GM12878 (cell line): Measurements from ENCODE around the gene DMRTC2. TPM values are rescaled to one million over a fixed set of nuclear protein-coding genes. Genes with fewer than 3 reads are reported as not detected.

ENCODE experiments used
- CREB1 ChIP-seq: IDR thresholded peaks from 2 replicates; pipeline ENCODE4 v1.6.1; 2012; ENCODE audit warnings: low read depth, mild to moderate bottlenecking, inconsistent platforms
- FOS ChIP-seq: IDR thresholded peaks from 3 replicates; pipeline ENCODE4 v1.6.1; 2011; ENCODE audit warnings: borderline replicate concordance; ENCODE audit not compliant: insufficient read length; ENCODE audit errors: extremely low read depth
- MTA3 ChIP-seq: IDR thresholded peaks from 2 replicates; pipeline ENCODE4 v1.6.1; 2012; ENCODE audit warnings: low read length, inconsistent platforms, borderline replicate concordance
- NR2C2 ChIP-seq: IDR thresholded peaks from 2 replicates; pipeline ENCODE4 v1.6.1; 2011; ENCODE audit warnings: borderline replicate concordance, low read depth; ENCODE audit not compliant: control insufficient read depth, insufficient read length
- RELA ChIP-seq: fragments of 450-650 bp; IDR thresholded peaks from 2 replicates; pipeline ENCODE4 v1.8.0; 2014; ENCODE audit warnings: borderline replicate concordance; ENCODE audit not compliant: partially characterized antibody
- TCF7 ChIP-seq: IDR thresholded peaks from 2 replicates; pipeline ENCODE4 v1.6.1; 2014; ENCODE audit warnings: antibody characterized with exemption, borderline replicate concordance
- WRNIP1 ChIP-seq: IDR thresholded peaks from 2 replicates; pipeline ENCODE4 v1.6.1; 2011; ENCODE audit warnings: low read depth, low read length, improper control_type of control experiment, borderline replicate concordance
- polyA plus RNA-seq, 11 experiments: library from polyadenylated mRNA; depleted of rRNA in 4 of 11; unstranded in 6 of 11; stranded (reverse) in 5 of 11; fragments of >200 nt; fragmentation: Nextera tagmentation in 4 of 11; fragmentation: Illumina TruSeq in 1 of 11; extraction: Ambion mirVana in 4 of 11; extraction: Trizol in 1 of 11; gene quantifications; 1 replicate in 1 of 11; 2 replicates in 10 of 11; pipeline versions ENCODE4 v1.2.1 to v1.2.3, GENCODE V29; 2011 to 2016; ENCODE audit warnings: inconsistent platforms in 2 of 11, missing spikeins in 2 of 11, low read depth in 1 of 11
- total RNA-seq, 4 experiments: library from RNA; depleted of rRNA in 3 of 4; stranded (reverse); fragments of >200 nt in 3 of 4; fragmentation: Illumina TruSeq in 1 of 4; extraction: Trizol in 1 of 4; gene quantifications; 2 replicates each; pipeline versions ENCODE4 v1.2.1 to v1.2.3, GENCODE V29; 2013 to 2021
- TF ChIP-seq, protein P1 (sequence below): fragments of 150-350 bp; IDR thresholded peaks from 2 replicates; pipeline ENCODE4 v1.6.1; 2016; ENCODE audit warnings: low read depth, low read length
- TF ChIP-seq, protein P2 (sequence below): fragments of 450-650 bp; IDR thresholded peaks from 2 replicates; pipeline ENCODE4 v1.6.1; 2017; ENCODE audit warnings: mild to moderate bottlenecking, moderate library complexity

DMRTC2 gene
- total and polyA plus RNA-seq, 10 of the 15 experiments (the other 5 are each of a cell fraction or from before 2014, with no cell fraction given): not detected

DNA sequence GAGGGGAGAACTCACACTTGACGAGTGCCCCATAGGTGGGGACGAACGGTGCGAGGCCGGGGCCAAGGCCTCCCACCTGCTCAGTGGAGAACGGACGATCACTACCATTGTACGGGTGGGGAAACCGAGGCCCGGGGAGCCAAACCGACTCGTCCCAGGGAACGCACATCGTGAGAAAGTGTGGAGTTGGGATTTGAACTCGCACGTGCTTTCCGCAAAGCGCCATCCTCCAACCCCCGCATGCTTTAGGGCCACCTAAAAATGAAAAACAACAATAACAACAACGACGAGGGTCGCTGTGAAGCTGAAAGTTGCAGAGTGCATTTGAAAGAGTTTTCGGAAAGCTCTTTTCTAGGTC lies 38.6 kb downstream of the DMRTC2 start (continued):
- TF ChIP-seq FOS: no peak
- TF ChIP-seq, protein P1, sequence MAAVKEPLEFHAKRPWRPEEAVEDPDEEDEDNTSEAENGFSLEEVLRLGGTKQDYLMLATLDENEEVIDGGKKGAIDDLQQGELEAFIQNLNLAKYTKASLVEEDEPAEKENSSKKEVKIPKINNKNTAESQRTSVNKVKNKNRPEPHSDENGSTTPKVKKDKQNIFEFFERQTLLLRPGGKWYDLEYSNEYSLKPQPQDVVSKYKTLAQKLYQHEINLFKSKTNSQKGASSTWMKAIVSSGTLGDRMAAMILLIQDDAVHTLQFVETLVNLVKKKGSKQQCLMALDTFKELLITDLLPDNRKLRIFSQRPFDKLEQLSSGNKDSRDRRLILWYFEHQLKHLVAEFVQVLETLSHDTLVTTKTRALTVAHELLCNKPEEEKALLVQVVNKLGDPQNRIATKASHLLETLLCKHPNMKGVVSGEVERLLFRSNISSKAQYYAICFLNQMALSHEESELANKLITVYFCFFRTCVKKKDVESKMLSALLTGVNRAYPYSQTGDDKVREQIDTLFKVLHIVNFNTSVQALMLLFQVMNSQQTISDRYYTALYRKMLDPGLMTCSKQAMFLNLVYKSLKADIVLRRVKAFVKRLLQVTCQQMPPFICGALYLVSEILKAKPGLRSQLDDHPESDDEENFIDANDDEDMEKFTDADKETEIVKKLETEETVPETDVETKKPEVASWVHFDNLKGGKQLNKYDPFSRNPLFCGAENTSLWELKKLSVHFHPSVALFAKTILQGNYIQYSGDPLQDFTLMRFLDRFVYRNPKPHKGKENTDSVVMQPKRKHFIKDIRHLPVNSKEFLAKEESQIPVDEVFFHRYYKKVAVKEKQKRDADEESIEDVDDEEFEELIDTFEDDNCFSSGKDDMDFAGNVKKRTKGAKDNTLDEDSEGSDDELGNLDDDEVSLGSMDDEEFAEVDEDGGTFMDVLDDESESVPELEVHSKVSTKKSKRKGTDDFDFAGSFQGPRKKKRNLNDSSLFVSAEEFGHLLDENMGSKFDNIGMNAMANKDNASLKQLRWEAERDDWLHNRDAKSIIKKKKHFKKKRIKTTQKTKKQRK: no peak
- TF ChIP-seq WRNIP1: no peak
- TF ChIP-seq TCF7: no peak
- TF ChIP-seq CREB1: no peak
- TF ChIP-seq RELA: no peak
- no peak for TF ChIP-seq NR2C2
- TF ChIP-seq MTA3: peak; percentile 73; the same call in 1 of the 2 replicates
- TF ChIP-seq, protein P2, sequence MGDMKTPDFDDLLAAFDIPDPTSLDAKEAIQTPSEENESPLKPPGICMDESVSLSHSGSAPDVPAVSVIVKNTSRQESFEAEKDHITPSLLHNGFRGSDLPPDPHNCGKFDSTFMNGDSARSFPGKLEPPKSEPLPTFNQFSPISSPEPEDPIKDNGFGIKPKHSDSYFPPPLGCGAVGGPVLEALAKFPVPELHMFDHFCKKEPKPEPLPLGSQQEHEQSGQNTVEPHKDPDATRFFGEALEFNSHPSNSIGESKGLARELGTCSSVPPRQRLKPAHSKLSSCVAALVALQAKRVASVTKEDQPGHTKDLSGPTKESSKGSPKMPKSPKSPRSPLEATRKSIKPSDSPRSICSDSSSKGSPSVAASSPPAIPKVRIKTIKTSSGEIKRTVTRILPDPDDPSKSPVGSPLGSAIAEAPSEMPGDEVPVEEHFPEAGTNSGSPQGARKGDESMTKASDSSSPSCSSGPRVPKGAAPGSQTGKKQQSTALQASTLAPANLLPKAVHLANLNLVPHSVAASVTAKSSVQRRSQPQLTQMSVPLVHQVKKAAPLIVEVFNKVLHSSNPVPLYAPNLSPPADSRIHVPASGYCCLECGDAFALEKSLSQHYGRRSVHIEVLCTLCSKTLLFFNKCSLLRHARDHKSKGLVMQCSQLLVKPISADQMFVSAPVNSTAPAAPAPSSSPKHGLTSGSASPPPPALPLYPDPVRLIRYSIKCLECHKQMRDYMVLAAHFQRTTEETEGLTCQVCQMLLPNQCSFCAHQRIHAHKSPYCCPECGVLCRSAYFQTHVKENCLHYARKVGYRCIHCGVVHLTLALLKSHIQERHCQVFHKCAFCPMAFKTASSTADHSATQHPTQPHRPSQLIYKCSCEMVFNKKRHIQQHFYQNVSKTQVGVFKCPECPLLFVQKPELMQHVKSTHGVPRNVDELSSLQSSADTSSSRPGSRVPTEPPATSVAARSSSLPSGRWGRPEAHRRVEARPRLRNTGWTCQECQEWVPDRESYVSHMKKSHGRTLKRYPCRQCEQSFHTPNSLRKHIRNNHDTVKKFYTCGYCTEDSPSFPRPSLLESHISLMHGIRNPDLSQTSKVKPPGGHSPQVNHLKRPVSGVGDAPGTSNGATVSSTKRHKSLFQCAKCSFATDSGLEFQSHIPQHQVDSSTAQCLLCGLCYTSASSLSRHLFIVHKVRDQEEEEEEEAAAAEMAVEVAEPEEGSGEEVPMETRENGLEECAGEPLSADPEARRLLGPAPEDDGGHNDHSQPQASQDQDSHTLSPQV: no peak
